Measurements from ENCODE around the gene RALGAPA2.
A peak's percentile ranks its signal among the peaks of the same experiment; 100 is the strongest.

The RALGAPA2 gene

GRCh38 chr20:20712474-20713243, at the start of gene RALGAPA2:
RALGAPA2 (minus strand) TSS chr20:20712644; CDS start chr20:20712480, 164 bp downstream.
- peak; percentile 100 for DNase-seq

GRCh38 chr20:20761301-20761700, 48.9 kb upstream of the RALGAPA2 start:
- no peak for DNase-seq

- no peak for DNase-seq
Measured at GRCh38 chr20:20759132-20759531, 46.7 kb upstream of the RALGAPA2 start.

GRCh38 chr20:20755674-20756319, 43.4 kb upstream of the RALGAPA2 start:
- no peak for DNase-seq

GRCh38 chr20:20755231-20755630, 42.8 kb upstream of the RALGAPA2 start:
- no peak for DNase-seq

DNA sequence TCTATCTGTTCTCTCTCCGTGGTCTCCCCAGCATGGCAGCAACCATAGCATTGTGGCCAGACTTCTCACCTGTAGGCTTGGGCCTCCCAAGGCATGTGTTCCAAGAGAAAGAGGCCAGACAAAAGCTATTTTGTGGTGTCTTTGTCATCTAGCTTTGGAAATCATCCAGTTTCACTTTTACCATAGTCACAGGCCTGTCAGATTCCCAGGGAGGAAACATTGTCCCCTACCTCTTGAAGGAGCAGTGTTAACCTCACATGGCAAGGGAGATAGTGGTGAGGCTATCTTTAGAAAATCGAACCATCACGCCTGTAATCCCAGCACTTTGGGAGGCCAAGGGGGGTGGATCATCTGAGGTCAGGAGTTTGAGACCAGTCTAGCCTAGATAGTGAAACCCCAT, 42.3 kb upstream of the RALGAPA2 start:
- no peak for DNase-seq

- no peak for DNase-seq
Measured at GRCh38 chr20:20752712-20753111, 40.3 kb upstream of the RALGAPA2 start.

GRCh38 chr20:20747298-20747697, 34.9 kb upstream of the RALGAPA2 start:
- no peak for DNase-seq

- DNase-seq: peak; percentile 35
Measured at GRCh38 chr20:20744170-20744725, 31.8 kb upstream of the RALGAPA2 start.

- DNase-seq: no peak
Measured at GRCh38 chr20:20743511-20744169, 31.2 kb upstream of the RALGAPA2 start.

DNA sequence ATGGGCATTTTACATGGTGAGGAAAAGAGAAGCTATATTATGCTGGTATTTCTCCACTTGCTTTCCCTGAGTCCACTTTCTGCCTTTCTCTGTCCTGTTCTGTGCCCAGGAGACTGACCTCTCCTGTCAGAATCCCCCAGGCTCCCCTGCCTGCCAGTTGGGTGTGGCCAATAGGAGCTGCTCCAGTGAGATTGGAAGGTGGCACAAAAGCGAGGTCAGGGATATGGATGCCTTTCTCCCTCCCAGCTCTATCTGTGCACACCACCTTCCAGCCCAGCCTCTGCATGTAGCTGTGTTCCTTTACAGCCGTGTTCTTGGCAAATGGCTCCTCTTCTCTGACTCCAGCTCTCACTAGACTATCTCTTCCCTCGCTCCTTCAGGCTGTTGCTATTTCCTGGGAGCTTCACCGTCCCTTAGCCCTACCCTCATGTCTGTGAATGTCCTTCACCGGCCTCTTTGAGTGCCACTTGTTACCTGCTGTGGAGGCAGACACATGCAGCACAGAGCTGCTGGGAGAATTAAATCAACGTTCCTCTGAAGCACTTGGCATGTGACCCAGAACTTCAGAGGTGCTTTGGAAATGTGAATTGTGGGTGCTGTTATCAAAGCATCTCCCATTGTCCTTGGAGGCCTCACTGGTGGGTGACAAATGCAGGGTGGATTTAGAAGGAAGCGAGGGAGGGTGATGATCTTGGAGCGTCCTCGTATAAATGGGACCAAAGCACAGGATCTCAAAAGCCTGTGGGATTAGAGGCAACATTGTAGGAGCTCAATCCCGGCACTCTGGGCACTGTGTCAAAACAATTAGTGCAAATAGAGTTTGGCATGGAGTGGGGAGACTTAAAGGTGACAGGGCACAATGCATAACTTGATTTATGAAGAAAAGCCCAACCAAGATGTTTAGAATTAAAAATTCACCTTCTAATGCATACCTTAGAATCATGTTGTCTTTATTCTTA, 28.9 kb upstream of the RALGAPA2 start:
- no peak for DNase-seq

DNA sequence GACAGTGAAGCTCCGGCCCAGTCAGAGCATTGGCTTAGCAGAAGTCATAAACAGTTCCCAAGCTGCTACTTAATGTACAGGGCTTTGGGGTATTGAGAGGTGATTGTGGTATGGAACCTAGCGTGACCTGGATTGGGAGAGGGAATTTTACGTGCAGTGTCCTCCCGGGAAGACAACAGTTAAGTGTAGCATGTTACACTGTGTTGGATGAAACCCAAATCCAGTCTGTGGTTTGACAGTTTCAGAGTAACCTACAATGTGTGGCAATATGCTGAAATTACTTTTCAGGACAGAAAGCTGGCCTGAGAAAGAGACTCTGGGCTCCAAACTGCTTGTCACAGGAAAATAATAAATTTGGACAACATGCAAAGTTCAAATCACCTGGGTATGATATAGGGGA, 28.1 kb upstream of the RALGAPA2 start:
- no peak for DNase-seq

DNA sequence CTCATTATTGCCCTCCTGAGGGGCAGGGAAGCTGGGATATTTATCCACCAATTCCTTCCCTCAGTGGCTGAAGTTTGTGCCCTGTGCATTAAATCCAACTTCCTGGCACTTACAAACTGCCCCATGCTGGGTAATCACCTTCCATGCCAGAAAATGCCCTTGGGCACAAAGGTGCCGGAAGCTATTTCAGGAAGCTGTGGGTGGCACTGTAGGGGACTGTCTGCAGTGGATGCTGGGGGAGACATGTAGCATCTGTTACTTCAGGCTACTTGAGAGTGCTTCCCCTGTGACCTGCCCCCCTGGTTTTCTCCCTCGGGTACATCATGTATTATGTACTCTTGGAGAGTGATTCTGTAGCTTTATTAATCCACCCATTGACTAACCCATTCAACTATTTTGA, 24.7 kb upstream of the RALGAPA2 start:
- peak; percentile 77 for DNase-seq

DNA sequence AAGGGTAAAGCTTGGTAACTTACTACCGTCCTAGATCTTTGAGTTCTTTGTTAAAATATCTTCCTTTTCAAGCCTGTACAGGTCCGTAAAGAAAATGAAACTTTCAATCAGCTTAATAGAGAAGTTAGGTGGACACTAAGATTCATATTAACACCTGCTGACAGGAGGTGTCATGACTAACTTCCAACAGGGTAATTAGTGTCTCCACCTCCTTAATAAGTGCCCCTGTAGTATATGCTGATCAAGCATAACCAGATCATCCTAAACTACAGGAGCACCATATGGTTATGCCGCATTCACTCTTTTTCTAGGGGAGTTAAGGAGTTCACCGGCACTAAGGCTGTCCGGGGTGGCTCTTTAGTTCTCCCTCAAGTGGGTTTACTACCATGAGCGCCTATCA, 23.9 kb upstream of the RALGAPA2 start:
- no peak for DNase-seq

DNA sequence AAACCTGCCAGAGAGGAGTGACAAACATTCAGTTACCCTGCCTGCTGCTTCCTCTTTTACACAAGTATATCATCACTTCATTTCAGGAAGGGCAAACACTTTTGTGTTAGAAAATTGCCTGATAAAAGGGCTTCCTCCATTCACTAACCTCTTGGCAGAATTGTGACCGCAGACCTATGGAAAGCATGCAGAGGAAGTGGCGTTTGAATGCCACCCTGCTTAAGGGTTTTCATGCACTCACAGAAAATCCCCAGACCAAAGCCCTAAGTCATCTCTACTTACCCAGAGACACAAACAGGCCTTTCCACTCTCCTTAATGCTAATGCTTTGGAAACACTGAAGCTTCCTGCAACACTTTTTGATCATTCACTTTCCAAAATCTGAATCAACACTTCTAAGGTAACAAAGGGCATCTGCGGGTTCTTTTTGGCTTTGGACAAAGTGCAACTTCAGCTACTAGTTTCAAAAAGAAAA, 22.1 kb upstream of the RALGAPA2 start:
- DNase-seq: no peak

DNA sequence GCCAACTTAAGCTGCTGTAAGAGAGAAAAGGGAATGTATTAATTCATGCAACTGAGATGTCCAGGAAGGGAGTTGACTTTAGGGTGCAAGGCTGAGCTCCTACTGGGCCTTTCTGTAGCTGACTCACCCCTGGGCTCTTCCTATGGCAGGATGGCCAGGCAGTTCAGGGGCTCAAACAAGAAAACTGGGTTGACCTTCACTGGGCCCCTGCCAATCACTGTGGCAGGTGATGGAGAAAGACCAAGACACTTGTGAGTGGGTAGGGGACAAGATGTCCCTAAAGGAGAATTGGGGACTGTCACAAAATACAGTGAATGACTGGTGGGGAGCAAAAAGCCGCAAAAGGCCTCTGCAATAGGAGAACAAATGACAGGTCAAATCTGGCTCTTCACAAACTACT, 21.5 kb upstream of the RALGAPA2 start:
- DNase-seq: no peak

GRCh38 chr20:20732641-20733040, 20.2 kb upstream of the RALGAPA2 start:
- DNase-seq: peak; percentile 82

DNA sequence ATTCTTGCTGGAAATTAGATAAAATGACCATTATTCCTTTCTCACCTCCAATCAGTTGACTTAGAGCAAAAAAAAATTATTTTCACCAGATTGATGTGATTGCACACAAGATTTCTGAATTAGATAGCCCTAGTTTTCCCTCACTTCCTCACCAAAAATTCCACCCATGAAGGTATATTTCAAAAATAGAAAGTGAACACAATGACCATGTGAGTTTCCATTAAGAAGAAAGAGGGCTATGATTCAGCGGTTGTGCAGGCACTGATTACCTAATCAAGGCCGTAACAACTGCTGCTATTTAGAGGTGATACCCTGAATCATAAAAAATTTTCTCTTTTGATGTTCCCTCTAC, 19.5 kb upstream of the RALGAPA2 start:
- DNase-seq: no peak

- DNase-seq: no peak
Measured at GRCh38 chr20:20731000-20731944, 18.8 kb upstream of the RALGAPA2 start.

GRCh38 chr20:20729563-20729962, 17.1 kb upstream of the RALGAPA2 start:
- no peak for DNase-seq

DNA sequence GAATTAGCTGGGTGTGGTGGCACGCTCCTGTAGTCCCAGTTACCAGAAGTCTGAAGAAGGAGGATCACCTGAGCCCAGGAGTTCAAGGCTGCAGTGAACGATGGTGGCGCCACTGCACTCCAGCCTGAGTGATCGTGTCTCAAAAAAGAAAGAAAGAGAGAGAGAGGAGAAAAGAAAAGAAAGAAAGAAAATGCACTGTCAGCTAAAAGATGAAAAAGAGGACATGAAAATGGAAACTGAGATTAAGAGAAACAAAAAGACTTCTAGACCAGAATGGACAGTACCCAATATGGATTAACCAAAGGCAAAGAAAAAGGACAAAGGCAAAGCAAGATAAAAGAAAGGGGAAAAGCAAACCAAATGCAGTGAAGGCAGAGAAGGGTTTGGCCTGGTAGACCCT, 9.0 kb upstream of the RALGAPA2 start:
- DNase-seq: no peak

Data from NCI-H146 (cell line).